ENCODE results near the gene ASPRV1.
"Not testable (repeated sequence)": the region's sequence is repeated elsewhere in the genome, so short reads cannot be mapped to it uniquely, and the experiment has no call there.

The ASPRV1 gene

GRCh38 chr2:69961496-69961895, at the start of gene ASPRV1:
ASPRV1 (minus strand) TSS chr2:69961631; CDS start chr2:69961436, 195 bp downstream.
- no peak for FAIRE-seq

GRCh38 chr2:70010576-70011111, 49.2 kb upstream of the ASPRV1 start:
- no peak for FAIRE-seq

DNA sequence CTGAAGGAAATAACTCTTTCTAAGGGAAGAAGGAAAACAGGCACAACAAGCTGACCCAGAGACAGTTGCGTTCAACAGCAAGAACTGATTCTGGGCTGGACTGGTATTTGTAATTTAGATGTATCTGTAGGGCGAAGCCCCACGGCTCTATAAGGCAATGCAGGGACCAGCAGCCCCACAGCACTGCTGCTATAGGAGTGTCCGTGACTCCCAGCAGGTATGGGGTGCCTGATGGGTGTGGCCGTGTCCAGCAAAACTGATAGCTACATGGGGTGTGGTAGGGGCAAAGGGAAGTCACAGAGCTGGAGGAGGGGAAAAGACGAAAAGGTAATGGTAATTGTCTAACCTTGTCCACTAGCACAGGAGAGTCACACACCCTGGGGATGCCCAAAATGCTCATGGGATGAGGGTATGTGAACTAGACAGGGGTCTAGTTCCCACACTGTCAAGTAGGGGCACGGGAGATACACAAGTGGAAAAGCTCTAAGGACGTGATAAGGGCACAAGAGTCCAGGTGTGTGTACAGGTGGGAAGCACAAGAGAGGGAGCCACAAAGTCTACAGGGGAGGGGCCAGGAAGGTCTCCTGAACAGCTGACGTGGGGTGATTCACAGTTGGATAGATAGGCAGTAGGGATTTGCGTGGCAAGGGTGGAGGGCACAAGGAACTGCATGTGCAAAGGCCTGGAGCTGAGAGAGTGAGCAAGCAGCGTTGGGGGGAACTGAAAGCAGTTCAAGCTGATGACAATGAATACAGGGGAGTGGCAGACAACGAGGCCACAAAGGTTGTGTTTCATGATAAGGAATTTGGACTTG, 48.5 kb upstream of the ASPRV1 start:
- no peak for FAIRE-seq

DNA sequence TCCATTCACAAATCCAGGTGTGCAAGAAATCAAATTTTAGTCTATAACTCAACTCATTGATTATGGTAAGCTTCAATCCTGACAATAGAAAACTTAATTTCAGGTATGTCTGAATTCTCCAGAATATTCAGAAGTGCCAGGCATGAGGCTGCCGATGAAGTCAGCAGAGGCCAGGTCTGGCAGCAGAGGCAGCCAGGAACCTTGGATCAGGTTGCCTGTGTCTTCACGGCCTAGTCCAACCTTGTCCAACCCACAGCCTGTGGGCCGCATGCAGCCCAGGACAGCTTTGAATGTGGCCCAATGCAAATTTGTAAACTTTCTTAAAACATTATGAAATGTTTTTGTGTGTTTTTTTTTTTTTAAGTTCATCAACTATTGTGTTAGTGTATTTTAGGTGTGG, 46.9 kb upstream of the ASPRV1 start:
- no peak for FAIRE-seq

DNA sequence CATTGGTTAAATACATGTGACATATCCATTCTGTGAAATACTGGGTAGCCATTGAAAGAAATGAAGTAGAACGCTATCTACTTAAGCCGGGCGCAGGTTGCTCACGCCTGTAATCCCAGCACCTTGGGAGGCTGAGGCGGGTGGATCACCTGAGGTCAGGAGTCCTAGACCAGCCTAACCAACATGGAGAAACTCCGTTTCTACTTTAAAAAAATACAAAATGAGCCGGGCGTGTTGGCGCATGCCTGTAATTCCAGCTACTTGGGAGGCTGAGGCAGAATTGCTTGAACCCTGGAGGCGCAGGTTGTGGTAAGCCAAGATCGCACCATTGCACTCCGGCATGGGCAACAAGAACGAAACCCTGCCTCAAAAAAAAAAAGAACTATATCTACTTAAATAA, 45.7 kb upstream of the ASPRV1 start:
- FAIRE-seq: no peak

- no peak for FAIRE-seq
Measured at GRCh38 chr2:70006447-70006784, 45.0 kb upstream of the ASPRV1 start.

- no peak for FAIRE-seq
Measured at GRCh38 chr2:70005752-70006446, 44.5 kb upstream of the ASPRV1 start.

DNA sequence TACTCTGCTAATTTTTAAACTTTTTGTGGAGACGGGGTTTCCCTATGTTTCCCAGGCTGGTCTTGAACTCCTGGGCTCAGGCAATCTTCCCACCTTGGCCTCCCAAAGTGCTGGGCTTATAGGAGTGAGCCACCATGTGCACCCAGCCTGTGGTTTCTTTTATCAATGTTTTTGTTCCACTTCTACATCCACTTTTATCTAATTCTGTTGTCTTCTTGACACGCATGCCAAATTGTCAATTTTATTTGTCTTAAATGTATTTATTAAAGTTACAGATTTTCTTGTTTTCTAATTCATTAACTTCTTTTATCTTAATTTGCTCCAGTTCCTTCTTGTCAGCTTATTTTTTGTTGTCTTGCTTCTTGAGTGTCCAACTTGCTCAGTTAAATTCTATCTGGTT, 43.8 kb upstream of the ASPRV1 start:
- FAIRE-seq: no peak

- no peak for FAIRE-seq
Measured at GRCh38 chr2:70003093-70003830, 41.8 kb upstream of the ASPRV1 start.

DNA sequence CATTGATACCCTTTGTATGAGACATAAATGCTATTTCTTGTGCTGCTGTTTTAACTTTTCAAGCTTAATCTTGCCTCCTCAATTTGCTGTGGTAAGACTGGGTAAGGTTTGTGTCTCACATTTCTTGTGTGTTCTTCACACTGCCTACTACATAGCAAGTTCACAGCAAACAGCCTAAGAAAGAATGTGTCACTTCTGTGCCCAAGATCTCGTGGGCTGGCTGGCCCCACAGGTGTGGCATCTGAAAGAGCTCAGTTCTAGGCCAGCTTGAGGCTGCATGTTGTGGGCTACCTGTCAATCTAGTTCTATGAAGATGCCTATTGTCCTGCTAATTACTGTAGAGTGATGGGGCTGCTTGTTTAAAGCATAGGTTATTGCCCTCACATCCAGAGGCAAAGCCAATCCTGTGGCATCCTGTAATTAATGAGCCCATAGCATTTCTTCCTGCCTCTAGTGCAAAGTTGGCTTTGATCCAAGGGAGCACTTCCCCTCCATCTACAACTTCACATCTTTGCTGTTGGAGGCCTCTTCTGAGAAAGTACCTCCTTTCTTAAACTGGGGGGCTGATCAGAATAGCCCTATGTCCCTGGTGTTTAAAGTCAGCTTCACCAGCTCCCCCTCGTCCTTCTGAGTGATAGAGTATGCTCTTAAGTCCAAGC, 40.9 kb upstream of the ASPRV1 start:
- no peak for FAIRE-seq

- FAIRE-seq: not testable (repeated sequence)
Measured at GRCh38 chr2:70000529-70000928, 39.1 kb upstream of the ASPRV1 start.

- FAIRE-seq: no peak
Measured at GRCh38 chr2:69998761-69999160, 37.3 kb upstream of the ASPRV1 start.

GRCh38 chr2:69997015-69997830, 35.8 kb upstream of the ASPRV1 start:
- no peak for FAIRE-seq

- FAIRE-seq: no peak
Measured at GRCh38 chr2:69995511-69995910, 34.1 kb upstream of the ASPRV1 start.

GRCh38 chr2:69994166-69994565, 32.7 kb upstream of the ASPRV1 start:
- FAIRE-seq: no peak

DNA sequence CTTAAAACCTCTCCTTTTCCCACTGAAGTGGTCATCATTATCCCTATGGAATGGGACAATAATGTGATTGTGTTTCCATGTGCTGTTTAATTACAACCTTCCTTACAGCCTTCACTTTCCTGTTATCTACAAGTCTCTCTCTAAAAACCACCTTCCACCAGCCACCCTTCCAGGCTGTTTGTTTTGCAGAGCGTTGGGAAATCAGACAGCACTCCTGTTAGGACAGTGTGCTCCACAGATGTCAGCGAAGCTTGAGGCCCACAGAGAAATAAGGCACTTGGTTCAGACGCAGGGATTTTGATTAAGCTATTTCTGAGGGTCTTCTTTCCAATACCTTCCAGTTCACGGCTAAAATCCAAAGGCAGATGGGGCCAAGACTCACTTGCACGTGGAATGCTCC, 32.3 kb upstream of the ASPRV1 start:
- no peak for FAIRE-seq

DNA sequence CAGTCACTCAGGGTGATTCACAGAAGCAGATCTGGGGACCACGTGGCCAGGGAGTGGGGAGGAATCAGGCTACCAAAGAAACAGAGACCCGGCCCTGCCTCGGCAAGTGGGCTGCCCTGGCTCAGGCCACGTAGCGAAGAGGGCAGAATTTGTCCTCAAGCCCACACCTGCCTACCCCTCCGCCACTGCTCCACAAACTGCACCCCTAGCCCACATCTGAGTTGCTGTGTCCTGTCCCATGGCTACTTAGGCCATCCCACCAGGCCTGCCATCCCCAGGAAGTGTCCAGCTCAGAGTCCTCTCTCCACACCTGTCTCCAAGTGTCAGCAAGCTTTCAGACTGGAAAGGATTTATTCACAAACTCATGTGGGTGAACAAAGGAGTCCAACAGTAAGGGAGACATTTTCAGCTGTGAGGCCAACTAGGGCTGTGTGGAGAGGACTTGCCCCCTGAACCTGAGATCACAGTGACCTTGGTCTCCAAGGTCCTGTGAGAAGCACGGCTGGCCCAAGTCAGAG, 31.7 kb upstream of the ASPRV1 start:
- FAIRE-seq: no peak

DNA sequence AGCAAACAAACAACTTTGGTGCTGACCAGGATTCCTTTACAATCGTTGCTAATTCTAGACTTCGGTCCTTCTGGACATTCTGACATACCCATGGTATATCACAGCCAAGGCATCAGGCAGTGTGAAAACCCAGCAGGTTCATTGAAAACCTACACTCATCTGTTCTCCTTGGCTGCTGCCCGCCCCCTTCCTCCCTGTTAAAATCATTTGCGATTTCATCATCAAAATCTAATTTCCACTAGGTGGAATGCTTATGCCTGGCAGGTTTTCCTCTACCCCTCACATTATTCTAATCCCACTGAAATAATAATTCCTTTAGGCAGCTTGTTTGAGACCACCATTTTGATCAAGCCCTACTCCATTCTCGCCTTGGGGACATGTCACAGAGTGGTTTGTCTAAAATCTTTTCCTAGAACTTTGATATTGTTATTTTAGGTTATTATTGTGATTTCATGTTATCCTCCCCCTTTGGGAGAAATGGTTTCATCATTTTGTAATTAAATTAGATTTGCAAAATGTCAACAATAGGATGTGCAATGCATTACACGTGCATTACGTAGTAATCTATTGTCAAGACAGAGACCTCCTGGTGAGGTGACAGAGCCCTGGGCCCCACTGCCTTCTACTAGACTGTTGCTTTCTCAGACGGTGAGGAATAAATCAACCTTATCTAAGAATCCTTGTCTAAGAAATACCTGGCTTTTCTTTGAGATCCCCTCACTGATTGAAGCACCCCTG, 31.0 kb upstream of the ASPRV1 start:
- FAIRE-seq: no peak

DNA sequence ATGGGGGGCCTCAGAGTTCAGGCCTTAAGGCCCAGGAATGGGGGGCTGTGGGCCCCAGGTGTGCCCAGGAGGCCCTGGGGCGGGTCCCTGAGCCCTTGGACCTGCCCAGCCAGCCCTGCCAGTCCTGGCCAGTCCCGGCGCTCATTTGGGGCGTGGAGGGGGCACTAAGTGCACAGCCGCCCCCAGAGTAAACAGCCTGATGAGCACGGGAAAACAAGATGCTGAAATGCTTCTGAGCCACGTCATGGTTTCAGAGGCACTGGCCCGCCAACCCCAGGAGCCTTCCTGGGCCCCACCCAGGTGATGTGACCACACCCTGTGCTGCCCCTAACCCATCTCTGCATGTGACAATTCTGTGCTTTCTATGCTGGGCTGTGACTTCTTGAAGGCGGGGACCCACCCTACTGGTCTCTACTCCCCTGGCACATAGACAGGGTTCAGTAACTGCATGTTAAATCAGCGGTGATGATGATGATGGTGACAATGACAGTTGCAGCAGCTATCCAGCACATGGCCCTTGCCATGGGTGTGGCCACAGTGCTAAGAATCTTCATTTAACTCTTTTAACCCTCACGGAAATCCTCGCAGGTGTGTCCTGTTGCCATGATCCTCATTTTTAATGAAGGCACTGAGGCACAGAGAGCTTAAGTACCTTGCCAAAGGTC, 28.1 kb upstream of the ASPRV1 start:
- FAIRE-seq: no peak

DNA sequence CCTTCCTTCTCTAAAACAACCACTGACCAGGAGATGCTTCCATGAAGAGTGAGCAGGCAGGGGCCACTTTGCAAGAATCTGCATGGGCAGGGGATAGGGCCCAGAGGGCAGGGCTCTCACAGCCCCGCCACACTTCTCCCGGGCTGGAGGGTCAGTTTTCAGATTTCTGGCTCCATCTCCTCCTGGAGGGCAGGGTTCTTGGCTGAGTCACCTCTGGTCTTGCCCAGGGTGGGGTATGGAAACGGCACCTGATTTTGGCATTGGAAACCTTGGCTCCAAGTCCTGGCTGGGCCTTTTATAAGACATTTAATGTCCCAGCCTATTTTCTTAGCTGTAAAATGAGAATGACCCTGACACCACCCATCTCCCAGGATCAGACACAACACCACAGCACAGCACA, 27.6 kb upstream of the ASPRV1 start:
- FAIRE-seq: no peak

All from colon (tissue), 2 donors.